MM.1S (cell line): ENCODE data around the gene CYP4Z1.

Experiments
- CTCF ChIP-seq: fragments of 300-600 bp; sonication (generic); IDR thresholded peaks from 2 replicates; pipeline ENCODE4 v1.5.1; 2016; ENCODE audit warnings: antibody characterized with exemption, low read length, mixed read lengths
- EZH2 ChIP-seq: fragments of 300-600 bp; sonication (generic); optimal IDR thresholded peaks from 2 replicates; pipeline ENCODE3; 2017; ENCODE audit warnings: low read depth, mild to moderate bottlenecking, antibody characterized with exemption, low read length, mixed read lengths

- TF ChIP-seq CTCF (no peak), EZH2 (no peak)
Observed at GRCh38 chr1:47113178-47113577, 46.1 kb downstream of the CYP4Z1 start.
